Lower leg skin (tissue), 3 donors: ENCODE results near the gene MINDY4.

Experiments
- POLR2A ChIP-seq, 2 donors: fragments of 450-650 bp; IDR thresholded peaks; one replicate each; pipeline ENCODE4 v1.6.1; 2016 to 2017; ENCODE audit warnings: antibody characterized with exemption in 2 of 2, mild to moderate bottlenecking in 1 of 2, moderate library complexity in 1 of 2
- TF ChIP-seq, protein P1 (sequence below), 3 donors: fragments of 450-650 bp; IDR thresholded peaks; one replicate each; pipeline ENCODE4 v1.5.1; 2016; ENCODE audit warnings: antibody characterized with exemption in 3 of 3, mild to moderate bottlenecking in 3 of 3, moderate library complexity in 2 of 3

DNA sequence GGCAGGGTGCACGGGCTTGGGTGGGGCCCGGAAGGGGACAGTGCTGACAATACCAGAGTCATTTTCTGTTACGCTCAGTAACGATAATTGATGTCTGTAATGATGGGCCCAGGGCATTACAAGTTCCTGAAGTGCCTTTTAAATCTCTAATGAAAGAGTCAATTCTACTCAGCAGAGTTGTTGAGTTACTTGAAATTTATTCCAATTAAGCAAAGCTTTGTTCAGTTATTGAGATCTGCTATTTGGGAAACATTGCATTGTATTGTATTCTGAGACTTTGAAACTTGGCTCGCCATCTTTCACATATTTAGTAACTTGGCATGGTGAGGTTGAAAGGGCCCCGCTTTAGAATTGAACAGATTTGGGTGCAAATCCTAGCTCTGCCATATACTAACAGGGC, 34.7 kb downstream of the MINDY4 start:
- TF ChIP-seq, protein P1, sequence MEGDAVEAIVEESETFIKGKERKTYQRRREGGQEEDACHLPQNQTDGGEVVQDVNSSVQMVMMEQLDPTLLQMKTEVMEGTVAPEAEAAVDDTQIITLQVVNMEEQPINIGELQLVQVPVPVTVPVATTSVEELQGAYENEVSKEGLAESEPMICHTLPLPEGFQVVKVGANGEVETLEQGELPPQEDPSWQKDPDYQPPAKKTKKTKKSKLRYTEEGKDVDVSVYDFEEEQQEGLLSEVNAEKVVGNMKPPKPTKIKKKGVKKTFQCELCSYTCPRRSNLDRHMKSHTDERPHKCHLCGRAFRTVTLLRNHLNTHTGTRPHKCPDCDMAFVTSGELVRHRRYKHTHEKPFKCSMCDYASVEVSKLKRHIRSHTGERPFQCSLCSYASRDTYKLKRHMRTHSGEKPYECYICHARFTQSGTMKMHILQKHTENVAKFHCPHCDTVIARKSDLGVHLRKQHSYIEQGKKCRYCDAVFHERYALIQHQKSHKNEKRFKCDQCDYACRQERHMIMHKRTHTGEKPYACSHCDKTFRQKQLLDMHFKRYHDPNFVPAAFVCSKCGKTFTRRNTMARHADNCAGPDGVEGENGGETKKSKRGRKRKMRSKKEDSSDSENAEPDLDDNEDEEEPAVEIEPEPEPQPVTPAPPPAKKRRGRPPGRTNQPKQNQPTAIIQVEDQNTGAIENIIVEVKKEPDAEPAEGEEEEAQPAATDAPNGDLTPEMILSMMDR (IDR thresholded peaks at IDR 0.05) = no peak
- no peak for TF ChIP-seq POLR2A (IDR thresholded peaks at IDR 0.05)
